ENCODE results near the gene SMNDC1.

SMNDC1 gene

GRCh38 chr10:110304780-110305421 is at the start of gene SMNDC1:
Gene SMNDC1, minus strand, starts transcription at chr10:110304920. Its CDS starts 1,333 bp downstream, at chr10:110303587.
- Mint-ChIP-seq H3K27ac (peak within 1 kb of the TSS; percentile 97 to 98), H3K27me3 (no peaks in the 10 kb centered on the region), H3K9me3 (no peaks in the 10 kb centered on the region), H3K4me3 (peak within 1 kb of the TSS; percentile 92 to 98), H3K4me1 (peaks cover 42% of the 10 kb centered on the region)
- DNase-seq: peak; percentile 96 to 97
- ATAC-seq: peak; percentile 92

- ATAC-seq (peak; percentile 76), DNase-seq (peak; percentile 72 to 83)
- Mint-ChIP-seq H3K4me1 (peaks cover 63% of the 10 kb centered on the region), H3K27ac (peak overlapping the region; percentile 35 to 72), H3K27me3 (peaks cover 29% of the 10 kb centered on the region), H3K4me3 (peak overlapping the region; percentile 58 to 59), H3K9me3 (no peaks in the 10 kb centered on the region)
Observed at GRCh38 chr10:110354322-110354766, 49.6 kb upstream of the SMNDC1 start.

- Mint-ChIP-seq H3K9me3 (no peaks in the 10 kb centered on the region), H3K27ac (no peak overlapping the region), H3K4me1 (peaks cover 55% of the 10 kb centered on the region), H3K27me3 (peaks cover 27% of the 10 kb centered on the region), H3K4me3 (peak overlapping the region; percentile 58 to 59)
- DNase-seq (peak in 1 of 2 donors; percentile 63), ATAC-seq (peak; percentile 82)
Observed at GRCh38 chr10:110353244-110354119, 48.8 kb upstream of the SMNDC1 start.

- ATAC-seq (no peak), DNase-seq (no peak)
- Mint-ChIP-seq H3K27ac (no peak overlapping the region), H3K9me3 (no peaks in the 10 kb centered on the region), H3K27me3 (peaks cover 21% of the 10 kb centered on the region), H3K4me1 (peaks cover 49% of the 10 kb centered on the region), H3K4me3 (no peak overlapping the region)
Observed at GRCh38 chr10:110352930-110353243, 48.2 kb upstream of the SMNDC1 start.

GRCh38 chr10:110350812-110351211 is 46.1 kb upstream of the SMNDC1 start:
- no peak for ATAC-seq
- Mint-ChIP-seq H3K27ac (no peak overlapping the region), H3K9me3 (no peaks in the 10 kb centered on the region)

GRCh38 chr10:110349831-110350230 is 45.1 kb upstream of the SMNDC1 start:
- no peak overlapping the region for H3K27ac Mint-ChIP-seq
- no peak for ATAC-seq

More at GRCh38 chr10:110350812-110351211, 46.1 kb upstream of the SMNDC1 start:
- H3K4me1 Mint-ChIP-seq: peaks cover 28% of the 10 kb centered on the region
- peaks cover 20% of the 10 kb centered on the region for H3K27me3 Mint-ChIP-seq
- no peak overlapping the region for H3K4me3 Mint-ChIP-seq
- no peak for DNase-seq

GRCh38 chr10:110349386-110349785 is 44.7 kb upstream of the SMNDC1 start:
- H3K9me3 Mint-ChIP-seq: no peaks in the 10 kb centered on the region
- H3K27me3 Mint-ChIP-seq: peaks cover 24% of the 10 kb centered on the region
- no peak overlapping the region for H3K4me3 Mint-ChIP-seq
- DNase-seq (no peak), ATAC-seq (no peak)
- peaks cover 19% of the 10 kb centered on the region for H3K4me1 Mint-ChIP-seq
- H3K27ac Mint-ChIP-seq: no peak overlapping the region

More at GRCh38 chr10:110349831-110350230, 45.1 kb upstream of the SMNDC1 start:
- no peak for DNase-seq
- H3K27me3 Mint-ChIP-seq: peaks cover 20% of the 10 kb centered on the region
- peaks cover 24% of the 10 kb centered on the region for H3K4me1 Mint-ChIP-seq
- H3K9me3 Mint-ChIP-seq: no peaks in the 10 kb centered on the region
- no peak overlapping the region for H3K4me3 Mint-ChIP-seq

- peaks cover 9% of the 10 kb centered on the region for H3K4me1 Mint-ChIP-seq
- peaks cover 25% of the 10 kb centered on the region for H3K27me3 Mint-ChIP-seq
- H3K4me3 Mint-ChIP-seq: no peak overlapping the region
- no peaks in the 10 kb centered on the region for H3K9me3 Mint-ChIP-seq
- DNase-seq (no peak), ATAC-seq (no peak)
- no peak overlapping the region for H3K27ac Mint-ChIP-seq
Observed at GRCh38 chr10:110348336-110348735, 43.6 kb upstream of the SMNDC1 start.

- Mint-ChIP-seq H3K27me3 (peaks cover 25% of the 10 kb centered on the region), H3K9me3 (no peaks in the 10 kb centered on the region), H3K27ac (no peak overlapping the region), H3K4me3 (no peak overlapping the region), H3K4me1 (peaks cover 5% of the 10 kb centered on the region)
- DNase-seq: no peak
- ATAC-seq: no peak
Observed at GRCh38 chr10:110346914-110347313, 42.2 kb upstream of the SMNDC1 start.

GRCh38 chr10:110345286-110345685 is 40.6 kb upstream of the SMNDC1 start:
- no peaks in the 10 kb centered on the region for H3K9me3 Mint-ChIP-seq
- no peak overlapping the region for H3K4me3 Mint-ChIP-seq
- DNase-seq: no peak
- H3K4me1 Mint-ChIP-seq: peaks cover 5% of the 10 kb centered on the region
- ATAC-seq: no peak
- H3K27me3 Mint-ChIP-seq: peaks cover 18% of the 10 kb centered on the region
- H3K27ac Mint-ChIP-seq: no peak overlapping the region

GRCh38 chr10:110344622-110345021 is 39.9 kb upstream of the SMNDC1 start:
- H3K27ac Mint-ChIP-seq: no peak overlapping the region
- peaks cover 5% of the 10 kb centered on the region for H3K4me1 Mint-ChIP-seq
- H3K4me3 Mint-ChIP-seq: no peak overlapping the region
- ATAC-seq (no peak), DNase-seq (no peak)
- H3K27me3 Mint-ChIP-seq: peaks cover 18% of the 10 kb centered on the region
- H3K9me3 Mint-ChIP-seq: no peaks in the 10 kb centered on the region

GRCh38 chr10:110343947-110344346 is 39.2 kb upstream of the SMNDC1 start:
- no peaks in the 10 kb centered on the region for H3K9me3 Mint-ChIP-seq
- DNase-seq: no peak
- H3K27me3 Mint-ChIP-seq: peaks cover 18% of the 10 kb centered on the region
- no peak overlapping the region for H3K4me3 Mint-ChIP-seq
- ATAC-seq: no peak
- peaks cover 5% of the 10 kb centered on the region for H3K4me1 Mint-ChIP-seq
- H3K27ac Mint-ChIP-seq: no peak overlapping the region

- H3K27ac Mint-ChIP-seq: no peak overlapping the region
- H3K4me1 Mint-ChIP-seq: peaks cover 15% of the 10 kb centered on the region
- no peak for ATAC-seq
- DNase-seq: no peak
- H3K9me3 Mint-ChIP-seq: no peaks in the 10 kb centered on the region
- no peak overlapping the region for H3K4me3 Mint-ChIP-seq
- peaks cover 18% of the 10 kb centered on the region for H3K27me3 Mint-ChIP-seq
Observed at GRCh38 chr10:110340816-110341215, 36.1 kb upstream of the SMNDC1 start.

GRCh38 chr10:110340122-110340521 is 35.4 kb upstream of the SMNDC1 start:
- H3K27ac Mint-ChIP-seq: no peak overlapping the region
- no peaks in the 10 kb centered on the region for H3K9me3 Mint-ChIP-seq
- DNase-seq: no peak
- peaks cover 16% of the 10 kb centered on the region for H3K4me1 Mint-ChIP-seq
- H3K4me3 Mint-ChIP-seq: no peak overlapping the region
- peaks cover 18% of the 10 kb centered on the region for H3K27me3 Mint-ChIP-seq
- ATAC-seq: no peak

- DNase-seq (no peak), ATAC-seq (no peak)
- Mint-ChIP-seq H3K27me3 (peaks cover 6% of the 10 kb centered on the region), H3K4me3 (no peak overlapping the region), H3K9me3 (no peaks in the 10 kb centered on the region), H3K4me1 (peaks cover 22% of the 10 kb centered on the region), H3K27ac (no peak overlapping the region)
Observed at GRCh38 chr10:110337906-110338305, 33.2 kb upstream of the SMNDC1 start.

- no peak overlapping the region for H3K27ac Mint-ChIP-seq
- no peaks in the 10 kb centered on the region for H3K9me3 Mint-ChIP-seq
- H3K4me1 Mint-ChIP-seq: peaks cover 22% of the 10 kb centered on the region
- ATAC-seq: no peak
- no peak overlapping the region for H3K4me3 Mint-ChIP-seq
- H3K27me3 Mint-ChIP-seq: peaks cover under 1% of the 10 kb centered on the region
- no peak for DNase-seq
Observed at GRCh38 chr10:110337401-110337800, 32.7 kb upstream of the SMNDC1 start.

Data from stimulated activated naive CD8-positive, alpha-beta T cell treated with anti-CD3 and anti-CD28 coated beads, Interleukin-15, amount 100 ng/mL, for 72 hours (primary cell).